Measurements from ENCODE around the gene ARHGEF38.

The ARHGEF38 gene

GRCh38 chr4:105641845-105642244 is 89.4 kb downstream of the ARHGEF38 start:
- H3K9me3 ChIP-seq (ENCODE audit: control insufficient read depth, low read length), result no peaks in the 10 kb centered on the region
- DNase-seq, result no peak
- H3K4me1 ChIP-seq (ENCODE audit: control insufficient read depth, insufficient read depth, low read length, poor library complexity, severe bottlenecking), result no peaks in the 10 kb centered on the region
- no peak overlapping the region for H3K4me3 ChIP-seq (ENCODE audit: insufficient read depth, low read depth, low read length, poor library complexity, severe bottlenecking)
- no peaks in the 10 kb centered on the region for H3K27me3 ChIP-seq (replicated peaks; ENCODE audit: control insufficient read depth, insufficient read depth, low read length, poor library complexity, severe bottlenecking)
- no peaks in the 10 kb centered on the region for H3K36me3 ChIP-seq (ENCODE audit: control insufficient read depth, insufficient read depth, low read length)
- H3K27ac ChIP-seq (ENCODE audit: insufficient read depth, low read length, poor library complexity, severe bottlenecking), result no peak overlapping the region

GRCh38 chr4:105644257-105644656 is 91.8 kb downstream of the ARHGEF38 start:
- Histone ChIP-seq H3K27ac (ENCODE audit: insufficient read depth, low read length, poor library complexity, severe bottlenecking) (no peak overlapping the region), H3K9me3 (ENCODE audit: control insufficient read depth, low read length) (no peaks in the 10 kb centered on the region), H3K4me3 (ENCODE audit: insufficient read depth, low read depth, low read length, poor library complexity, severe bottlenecking) (no peak overlapping the region), H3K36me3 (ENCODE audit: control insufficient read depth, insufficient read depth, low read length) (no peaks in the 10 kb centered on the region), H3K4me1 (ENCODE audit: control insufficient read depth, insufficient read depth, low read length, poor library complexity, severe bottlenecking) (no peaks in the 10 kb centered on the region), H3K27me3 (replicated peaks; ENCODE audit: control insufficient read depth, insufficient read depth, low read length, poor library complexity, severe bottlenecking) (no peaks in the 10 kb centered on the region)
- DNase-seq, result no peak

DNA sequence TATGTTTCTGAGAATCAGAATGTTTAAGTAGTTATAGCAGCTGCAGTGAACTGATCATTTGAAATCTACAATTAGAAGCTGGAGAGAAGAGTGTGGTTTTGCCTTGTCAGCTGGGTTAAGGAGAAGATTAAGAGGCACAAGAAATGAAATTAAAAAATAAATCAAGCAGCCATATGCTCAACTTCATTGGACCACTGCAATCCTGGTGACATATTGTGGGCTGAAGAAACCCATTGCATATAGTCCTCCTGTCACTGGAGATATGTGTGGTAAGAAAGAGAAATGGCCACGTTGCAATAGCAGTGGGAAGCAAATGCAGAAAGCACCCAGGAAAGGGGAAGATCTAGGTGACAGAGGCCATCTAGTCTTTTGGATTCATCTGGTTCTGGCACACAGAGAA is 93.0 kb downstream of the ARHGEF38 start:
- no peak for DNase-seq
- Histone ChIP-seq H3K4me1 (ENCODE audit: control insufficient read depth, insufficient read depth, low read length, poor library complexity, severe bottlenecking) (no peaks in the 10 kb centered on the region), H3K27ac (ENCODE audit: insufficient read depth, low read length, poor library complexity, severe bottlenecking) (no peak overlapping the region), H3K27me3 (replicated peaks; ENCODE audit: control insufficient read depth, insufficient read depth, low read length, poor library complexity, severe bottlenecking) (no peaks in the 10 kb centered on the region), H3K4me3 (ENCODE audit: insufficient read depth, low read depth, low read length, poor library complexity, severe bottlenecking) (no peak overlapping the region), H3K36me3 (ENCODE audit: control insufficient read depth, insufficient read depth, low read length) (no peaks in the 10 kb centered on the region), H3K9me3 (ENCODE audit: control insufficient read depth, low read length) (no peaks in the 10 kb centered on the region)

DNA sequence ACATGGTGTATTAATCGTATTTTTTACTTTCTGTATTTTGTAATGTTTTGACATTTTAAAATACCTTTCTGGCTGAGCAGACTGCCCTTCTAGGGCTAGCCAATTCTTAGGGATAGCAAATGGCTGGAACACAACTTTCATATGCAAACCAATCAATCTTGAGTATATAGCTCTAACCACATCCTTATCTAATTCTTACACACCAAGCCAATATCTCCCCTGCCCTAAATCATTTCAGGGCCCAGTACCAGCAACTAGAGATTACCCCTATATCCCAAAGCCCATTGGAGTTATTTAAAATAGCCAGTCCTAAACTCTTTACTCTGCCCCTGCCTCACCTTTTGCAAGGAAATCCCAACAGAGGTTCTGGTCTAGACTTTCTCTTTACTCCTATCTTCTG is 97.8 kb downstream of the ARHGEF38 start:
- Histone ChIP-seq H3K36me3 (ENCODE audit: control insufficient read depth, insufficient read depth, low read length) (no peaks in the 10 kb centered on the region), H3K4me3 (ENCODE audit: insufficient read depth, low read depth, low read length, poor library complexity, severe bottlenecking) (no peak overlapping the region), H3K27ac (ENCODE audit: insufficient read depth, low read length, poor library complexity, severe bottlenecking) (no peak overlapping the region), H3K9me3 (ENCODE audit: control insufficient read depth, low read length) (no peaks in the 10 kb centered on the region), H3K4me1 (ENCODE audit: control insufficient read depth, insufficient read depth, low read length, poor library complexity, severe bottlenecking) (no peaks in the 10 kb centered on the region), H3K27me3 (replicated peaks; ENCODE audit: control insufficient read depth, insufficient read depth, low read length, poor library complexity, severe bottlenecking) (no peaks in the 10 kb centered on the region)
- DNase-seq, result no peak

DNA sequence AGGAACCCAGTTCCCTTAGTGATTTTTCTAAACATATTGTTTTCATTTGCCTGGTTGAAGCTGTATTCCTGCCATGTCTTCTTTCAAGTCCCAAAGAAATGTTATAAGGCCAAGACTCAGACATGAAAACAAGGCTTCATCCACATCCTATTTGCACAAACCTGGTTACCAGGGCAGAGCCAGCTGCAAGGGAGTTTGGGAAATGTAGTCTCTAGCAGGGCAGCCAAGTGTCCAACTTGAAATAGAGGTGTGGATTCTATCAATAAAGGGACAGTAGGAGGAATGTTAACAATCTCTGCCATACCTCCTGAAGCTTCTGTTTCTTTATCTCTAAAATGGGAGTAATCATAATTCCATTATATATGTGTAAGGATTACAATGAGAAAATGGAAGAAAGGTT is 99.5 kb downstream of the ARHGEF38 start:
- Histone ChIP-seq H3K4me3 (ENCODE audit: insufficient read depth, low read depth, low read length, poor library complexity, severe bottlenecking) (no peak overlapping the region), H3K27ac (ENCODE audit: insufficient read depth, low read length, poor library complexity, severe bottlenecking) (no peak overlapping the region), H3K4me1 (ENCODE audit: control insufficient read depth, insufficient read depth, low read length, poor library complexity, severe bottlenecking) (no peaks in the 10 kb centered on the region), H3K36me3 (ENCODE audit: control insufficient read depth, insufficient read depth, low read length) (no peaks in the 10 kb centered on the region), H3K27me3 (replicated peaks; ENCODE audit: control insufficient read depth, insufficient read depth, low read length, poor library complexity, severe bottlenecking) (no peaks in the 10 kb centered on the region), H3K9me3 (ENCODE audit: control insufficient read depth, low read length) (no peaks in the 10 kb centered on the region)
- no peak for DNase-seq

DNA sequence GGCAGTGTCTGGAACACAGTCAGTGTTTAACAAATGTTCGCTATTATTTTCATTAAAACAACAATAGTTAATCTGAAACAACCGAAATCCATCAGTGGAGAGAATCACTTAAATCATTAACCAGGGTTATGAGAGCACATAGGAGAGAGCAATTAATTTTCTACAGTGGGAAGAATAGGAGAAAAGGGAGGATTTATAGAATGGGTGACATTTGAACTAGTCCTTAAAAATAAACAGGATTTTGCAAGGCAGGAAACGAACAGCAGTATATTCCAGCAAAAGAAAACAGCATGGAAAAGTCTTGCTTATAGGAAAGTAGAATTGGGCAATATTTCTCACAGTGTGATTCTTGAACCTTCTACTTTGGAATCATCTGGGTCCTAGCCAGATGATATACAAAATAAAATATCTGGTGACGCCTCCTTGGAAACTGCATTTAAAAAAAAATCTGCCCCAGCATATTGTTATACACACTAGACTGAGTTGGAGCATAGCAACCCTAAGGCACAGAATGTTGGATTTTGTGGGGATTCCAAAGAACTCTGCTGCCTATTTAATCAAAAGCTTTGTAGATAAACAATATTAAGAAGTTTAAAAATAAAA is 100.0 kb downstream of the ARHGEF38 start:
- no peak overlapping the region for H3K27ac ChIP-seq (ENCODE audit: insufficient read depth, low read length, poor library complexity, severe bottlenecking)
- H3K36me3 ChIP-seq (ENCODE audit: control insufficient read depth, insufficient read depth, low read length), result no peaks in the 10 kb centered on the region
- no peaks in the 10 kb centered on the region for H3K4me1 ChIP-seq (ENCODE audit: control insufficient read depth, insufficient read depth, low read length, poor library complexity, severe bottlenecking)
- no peak for DNase-seq
- no peaks in the 10 kb centered on the region for H3K9me3 ChIP-seq (ENCODE audit: control insufficient read depth, low read length)
- H3K27me3 ChIP-seq (replicated peaks; ENCODE audit: control insufficient read depth, insufficient read depth, low read length, poor library complexity, severe bottlenecking), result no peaks in the 10 kb centered on the region
- H3K4me3 ChIP-seq (ENCODE audit: insufficient read depth, low read depth, low read length, poor library complexity, severe bottlenecking), result no peak overlapping the region

GRCh38 chr4:105657117-105657765 is 104.8 kb downstream of the ARHGEF38 start:
- H3K9me3 ChIP-seq (ENCODE audit: control insufficient read depth, low read length), result no peaks in the 10 kb centered on the region
- no peak for DNase-seq
- H3K27ac ChIP-seq (ENCODE audit: insufficient read depth, low read length, poor library complexity, severe bottlenecking), result no peak overlapping the region

GRCh38 chr4:105659190-105659589 is 106.8 kb downstream of the ARHGEF38 start:
- no peaks in the 10 kb centered on the region for H3K27me3 ChIP-seq (replicated peaks; ENCODE audit: control insufficient read depth, insufficient read depth, low read length, poor library complexity, severe bottlenecking)
- no peak overlapping the region for H3K4me3 ChIP-seq (ENCODE audit: insufficient read depth, low read depth, low read length, poor library complexity, severe bottlenecking)
- no peak overlapping the region for H3K27ac ChIP-seq (ENCODE audit: insufficient read depth, low read length, poor library complexity, severe bottlenecking)
- no peak for DNase-seq
- no peaks in the 10 kb centered on the region for H3K9me3 ChIP-seq (ENCODE audit: control insufficient read depth, low read length)
- no peaks in the 10 kb centered on the region for H3K4me1 ChIP-seq (ENCODE audit: control insufficient read depth, insufficient read depth, low read length, poor library complexity, severe bottlenecking)
- H3K36me3 ChIP-seq (ENCODE audit: control insufficient read depth, insufficient read depth, low read length), result no peaks in the 10 kb centered on the region

More at GRCh38 chr4:105657117-105657765, 104.8 kb downstream of the ARHGEF38 start:
- no peaks in the 10 kb centered on the region for H3K36me3 ChIP-seq (ENCODE audit: control insufficient read depth, insufficient read depth, low read length)
- H3K4me1 ChIP-seq (ENCODE audit: control insufficient read depth, insufficient read depth, low read length, poor library complexity, severe bottlenecking), result no peaks in the 10 kb centered on the region
- no peaks in the 10 kb centered on the region for H3K27me3 ChIP-seq (replicated peaks; ENCODE audit: control insufficient read depth, insufficient read depth, low read length, poor library complexity, severe bottlenecking)
- H3K4me3 ChIP-seq (ENCODE audit: insufficient read depth, low read depth, low read length, poor library complexity, severe bottlenecking), result no peak overlapping the region

- H3K4me1 ChIP-seq (ENCODE audit: control insufficient read depth, insufficient read depth, low read length, poor library complexity, severe bottlenecking), result no peaks in the 10 kb centered on the region
- H3K9me3 ChIP-seq (ENCODE audit: control insufficient read depth, low read length), result no peaks in the 10 kb centered on the region
- DNase-seq, result no peak
- no peak overlapping the region for H3K27ac ChIP-seq (ENCODE audit: insufficient read depth, low read length, poor library complexity, severe bottlenecking)
- no peaks in the 10 kb centered on the region for H3K36me3 ChIP-seq (ENCODE audit: control insufficient read depth, insufficient read depth, low read length)
- no peaks in the 10 kb centered on the region for H3K27me3 ChIP-seq (replicated peaks; ENCODE audit: control insufficient read depth, insufficient read depth, low read length, poor library complexity, severe bottlenecking)
- no peak overlapping the region for H3K4me3 ChIP-seq (ENCODE audit: insufficient read depth, low read depth, low read length, poor library complexity, severe bottlenecking)
Measured at GRCh38 chr4:105661028-105661427, 108.6 kb downstream of the ARHGEF38 start.

- Histone ChIP-seq H3K9me3 (ENCODE audit: control insufficient read depth, low read length) (no peaks in the 10 kb centered on the region), H3K36me3 (ENCODE audit: control insufficient read depth, insufficient read depth, low read length) (no peaks in the 10 kb centered on the region), H3K4me3 (ENCODE audit: insufficient read depth, low read depth, low read length, poor library complexity, severe bottlenecking) (no peak overlapping the region), H3K27ac (ENCODE audit: insufficient read depth, low read length, poor library complexity, severe bottlenecking) (no peak overlapping the region), H3K4me1 (ENCODE audit: control insufficient read depth, insufficient read depth, low read length, poor library complexity, severe bottlenecking) (no peaks in the 10 kb centered on the region), H3K27me3 (replicated peaks; ENCODE audit: control insufficient read depth, insufficient read depth, low read length, poor library complexity, severe bottlenecking) (no peaks in the 10 kb centered on the region)
- DNase-seq, result no peak
Measured at GRCh38 chr4:105662935-105663675, 110.7 kb downstream of the ARHGEF38 start.
